GM18511 (cell line): Measurements from ENCODE around the gene LCAT.
"Not testable (repeated sequence)": the region's sequence is repeated elsewhere in the genome, so short reads cannot be mapped to it uniquely, and the experiment has no call there.

Experiments
- ATAC-seq: cut with Tn5 transposase; IDR thresholded peaks from one replicate; pipeline ENCODE4 v1.9.1; 2021; ENCODE audit warnings: mild to moderate bottlenecking, moderate library complexity; ENCODE audit not compliant: unreplicated experiment

The LCAT gene, protein sequence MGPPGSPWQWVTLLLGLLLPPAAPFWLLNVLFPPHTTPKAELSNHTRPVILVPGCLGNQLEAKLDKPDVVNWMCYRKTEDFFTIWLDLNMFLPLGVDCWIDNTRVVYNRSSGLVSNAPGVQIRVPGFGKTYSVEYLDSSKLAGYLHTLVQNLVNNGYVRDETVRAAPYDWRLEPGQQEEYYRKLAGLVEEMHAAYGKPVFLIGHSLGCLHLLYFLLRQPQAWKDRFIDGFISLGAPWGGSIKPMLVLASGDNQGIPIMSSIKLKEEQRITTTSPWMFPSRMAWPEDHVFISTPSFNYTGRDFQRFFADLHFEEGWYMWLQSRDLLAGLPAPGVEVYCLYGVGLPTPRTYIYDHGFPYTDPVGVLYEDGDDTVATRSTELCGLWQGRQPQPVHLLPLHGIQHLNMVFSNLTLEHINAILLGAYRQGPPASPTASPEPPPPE

DNA sequence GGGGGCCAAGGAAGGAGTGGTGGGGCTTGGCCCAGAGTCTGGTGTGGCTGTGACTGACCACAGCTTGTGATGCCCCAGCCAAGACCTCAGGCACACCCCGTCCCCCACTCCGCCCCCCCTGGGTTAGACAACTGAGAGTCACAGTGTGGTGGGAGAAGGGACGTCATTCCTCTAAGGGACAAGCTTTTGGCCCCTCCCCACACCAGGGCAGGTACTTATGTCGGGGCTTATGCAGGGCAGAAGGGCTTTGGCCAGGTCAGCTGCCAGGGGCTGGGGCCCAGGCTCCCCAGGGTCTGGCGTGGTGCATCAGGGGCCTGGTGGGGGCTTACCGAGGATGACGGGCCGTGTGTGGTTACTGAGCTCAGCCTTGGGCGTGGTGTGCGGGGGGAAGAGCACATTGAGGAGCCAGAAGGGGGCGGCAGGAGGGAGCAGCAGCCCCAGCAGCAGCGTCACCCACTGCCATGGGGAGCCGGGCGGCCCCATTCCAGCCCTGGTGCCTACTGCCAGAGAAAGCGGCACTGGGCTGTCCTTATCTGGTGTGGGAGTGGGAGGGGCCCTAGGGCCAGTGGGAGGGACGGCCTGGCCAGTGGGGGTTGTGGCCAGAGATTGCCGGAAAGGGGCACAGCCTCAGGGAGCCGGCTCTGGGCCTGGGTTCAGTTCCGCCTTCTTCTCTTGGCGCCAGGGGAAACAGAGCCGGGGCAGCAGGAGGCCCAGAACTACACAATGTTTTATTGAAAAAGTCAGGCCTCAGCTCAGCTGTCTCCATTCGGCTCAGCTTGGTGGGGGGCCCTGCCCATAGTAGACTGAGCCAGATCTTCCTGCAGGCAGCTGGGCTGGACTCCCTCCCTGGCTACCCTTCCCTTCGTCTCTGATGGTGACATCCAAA is at the start of gene LCAT:
Gene LCAT, minus strand, starts transcription at position 502 of the 886 bp plus-strand sequence. Its CDS starts 19 bp downstream, at position 483.
- ATAC-seq, result no peak

DNA sequence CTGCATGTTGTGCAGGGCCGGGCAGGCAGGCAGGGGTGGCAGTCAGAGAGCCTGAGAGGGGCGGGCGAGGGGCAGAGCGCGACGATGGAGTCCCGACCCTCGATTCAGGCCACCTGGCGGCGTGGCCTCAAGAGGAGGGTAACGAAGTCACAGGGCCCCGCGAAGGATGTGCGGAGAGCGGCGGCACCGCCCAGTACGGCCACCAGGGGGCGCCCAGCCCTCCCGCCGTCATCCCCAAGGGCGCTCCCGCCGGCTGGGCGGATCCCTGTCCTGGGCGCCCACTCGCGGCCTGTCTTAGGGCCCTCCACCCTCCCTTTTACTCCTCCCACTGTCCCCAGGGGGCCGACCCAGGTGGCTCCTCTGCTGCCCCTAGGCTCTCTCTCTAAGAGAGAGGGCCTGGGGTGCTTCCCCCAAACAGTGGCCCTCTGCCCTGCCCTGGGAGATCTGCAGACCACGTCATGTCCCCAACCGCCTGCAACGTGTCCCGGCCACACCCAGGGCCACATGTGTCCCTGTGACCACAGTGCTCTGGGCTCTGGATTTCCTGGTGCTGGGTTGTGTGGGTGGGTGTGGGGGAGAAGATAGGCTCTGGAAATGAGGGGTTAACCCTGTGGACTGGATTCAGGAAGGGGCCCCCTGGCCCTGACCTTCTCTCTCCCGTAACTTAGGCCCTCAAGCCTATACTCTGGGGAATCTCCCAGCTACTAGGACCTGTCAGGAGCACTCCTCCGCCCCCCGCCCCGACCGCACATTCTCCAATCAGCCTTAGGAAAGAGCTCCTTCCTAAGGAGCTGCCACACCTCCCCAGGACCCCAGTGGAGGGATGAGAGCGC is 49.5 kb upstream of the LCAT start:
- peak; percentile 83 for ATAC-seq

DNA sequence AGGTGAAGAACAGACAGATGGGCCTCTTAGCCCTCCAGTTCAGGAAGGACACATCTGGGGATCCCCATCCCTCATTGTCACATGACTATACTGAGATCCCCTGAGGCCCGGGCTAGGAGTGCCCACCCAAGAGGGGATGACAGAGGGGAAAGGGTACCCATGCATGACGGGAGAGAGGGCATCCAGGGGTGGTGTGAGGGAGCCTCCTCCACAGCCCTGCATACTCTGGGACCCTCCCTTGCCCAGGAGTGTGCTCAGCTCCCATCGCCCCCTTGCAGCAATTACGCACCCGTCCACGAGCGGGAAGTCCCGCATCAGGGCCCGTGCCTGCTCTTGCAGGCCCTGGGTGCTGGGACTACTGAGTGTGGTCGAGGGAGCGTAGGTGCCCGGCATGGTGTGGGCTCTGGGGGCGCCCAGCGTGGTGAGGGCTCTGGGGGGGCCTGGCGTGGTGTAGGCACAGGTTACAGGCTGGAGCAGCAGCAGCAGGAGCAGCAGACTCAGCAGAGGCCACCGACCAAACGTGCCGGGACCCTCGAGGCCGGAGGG is 48.8 kb upstream of the LCAT start:
- peak; percentile 20 for ATAC-seq

DNA sequence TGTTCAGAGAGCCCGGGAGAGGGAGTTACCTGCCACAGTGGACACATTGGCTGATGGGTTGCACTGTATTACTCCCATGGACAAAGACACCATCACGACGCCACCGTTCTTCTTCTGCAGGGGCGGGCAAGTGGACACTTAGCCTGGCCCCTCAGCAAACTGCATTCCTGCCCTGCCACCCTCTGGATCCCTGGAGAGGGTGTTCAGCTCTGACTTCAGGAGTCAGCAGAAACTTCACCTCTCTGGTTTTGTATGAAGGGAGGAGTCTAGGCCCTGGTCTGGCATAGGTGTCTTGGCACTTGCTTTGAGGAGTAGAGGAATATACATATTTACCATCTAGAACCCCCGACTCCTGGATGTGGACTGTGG is 46.1 kb upstream of the LCAT start:
- ATAC-seq, result no peak

DNA sequence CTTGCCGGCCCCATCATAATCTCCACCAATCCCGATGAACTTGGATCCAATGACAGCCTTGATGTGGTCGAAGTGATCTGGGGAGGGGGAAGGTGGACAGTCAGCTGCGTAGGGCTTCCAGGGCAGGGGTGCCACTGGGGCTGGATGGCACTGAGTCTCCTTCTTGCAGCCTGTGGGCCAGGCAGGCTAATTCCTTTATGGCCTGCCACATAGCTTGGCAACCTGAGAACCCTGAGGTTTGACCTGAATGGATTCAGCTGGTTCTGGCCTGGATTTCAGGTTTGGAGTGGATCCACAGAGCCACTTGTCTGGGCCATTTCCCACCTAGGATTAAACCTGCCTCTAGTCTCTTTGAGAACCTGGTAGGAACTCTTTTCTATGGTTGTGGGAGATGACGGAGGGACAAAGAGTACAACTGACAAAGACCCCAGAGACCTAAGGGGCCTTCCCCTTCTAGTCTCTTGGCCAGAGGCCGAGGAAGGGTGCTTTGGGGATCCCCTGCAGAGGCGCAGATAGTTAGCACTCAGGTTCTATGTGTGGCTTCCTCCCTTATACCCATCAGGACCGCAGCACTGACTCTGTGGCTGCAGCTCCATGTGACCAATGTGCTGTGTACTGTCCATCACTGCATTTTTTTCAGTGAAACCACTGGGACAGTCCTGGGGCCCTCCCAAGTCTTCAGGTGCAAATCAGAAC is 45.5 kb upstream of the LCAT start:
- no peak for ATAC-seq

DNA sequence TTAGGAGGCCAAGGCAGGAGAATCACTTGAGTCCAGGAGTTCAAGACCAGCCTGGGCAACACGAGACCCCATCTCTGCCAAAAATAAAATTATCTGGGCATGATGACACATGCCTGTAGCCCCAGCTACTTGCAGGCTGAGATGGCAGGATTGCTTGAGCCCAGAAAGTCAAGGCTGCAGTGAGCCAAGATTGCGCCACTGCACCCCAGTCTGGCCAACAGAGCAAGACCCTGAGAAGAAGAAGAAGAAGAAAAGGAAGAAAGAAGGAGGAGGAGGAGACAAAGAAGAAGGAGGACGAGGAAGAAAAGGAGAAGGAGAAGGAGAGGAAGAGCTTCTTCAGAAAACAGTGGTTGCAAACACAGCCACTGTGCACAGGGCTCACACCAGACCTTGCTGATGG is 44.8 kb upstream of the LCAT start:
- ATAC-seq, result no peak

DNA sequence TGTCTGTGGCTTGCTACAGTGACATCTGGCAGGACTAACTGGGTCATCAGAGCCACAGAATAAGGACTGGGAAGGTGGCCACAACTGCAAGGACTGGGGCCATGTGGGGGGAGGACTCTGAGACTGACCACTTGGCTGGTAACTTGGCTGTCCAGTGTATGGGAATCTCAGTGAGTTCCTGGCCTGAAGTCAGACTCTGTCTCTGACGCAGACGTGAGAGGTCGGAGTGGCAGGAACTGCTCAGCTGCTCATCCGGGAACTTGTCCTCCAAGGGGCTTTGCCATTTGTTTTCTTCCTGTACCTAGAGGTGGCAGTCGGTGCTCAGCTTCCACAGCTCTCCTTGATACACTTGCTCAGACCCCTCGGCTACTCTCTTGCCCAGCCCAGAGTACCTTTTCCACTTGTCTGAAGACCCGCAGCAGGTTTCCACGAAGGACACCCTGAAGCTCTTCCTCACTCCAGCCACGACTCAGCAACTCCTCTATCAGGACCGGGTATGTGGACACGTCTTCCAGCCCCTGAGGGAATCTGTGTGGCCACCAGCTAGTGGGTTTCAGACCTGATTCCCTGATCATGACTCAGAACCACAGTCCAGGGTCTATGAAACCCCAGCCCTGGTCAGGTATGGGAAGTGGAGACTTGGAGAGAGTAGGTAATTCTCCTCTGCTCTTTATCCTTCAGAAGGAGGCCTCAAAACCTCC is 43.7 kb upstream of the LCAT start:
- no peak for ATAC-seq

DNA sequence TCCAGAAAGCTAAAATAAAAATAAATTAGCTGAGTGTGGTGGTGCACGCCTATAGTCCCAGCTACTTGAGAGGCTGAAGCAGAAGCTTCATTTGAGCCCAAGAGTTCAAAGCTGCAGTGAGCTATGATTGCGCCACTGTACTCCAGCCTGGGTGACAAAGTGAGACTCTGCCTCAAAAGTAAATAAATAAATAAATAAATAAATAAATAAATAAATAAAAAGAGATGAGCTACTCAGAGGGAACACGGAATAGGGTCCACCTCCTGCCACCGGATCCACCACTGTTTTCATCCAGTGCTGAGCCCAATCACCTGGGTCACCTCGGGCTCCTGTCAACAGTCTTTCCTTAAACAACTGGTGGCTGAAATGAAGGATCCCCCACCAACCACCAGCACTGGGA is 43.0 kb upstream of the LCAT start:
- ATAC-seq, result no peak

DNA sequence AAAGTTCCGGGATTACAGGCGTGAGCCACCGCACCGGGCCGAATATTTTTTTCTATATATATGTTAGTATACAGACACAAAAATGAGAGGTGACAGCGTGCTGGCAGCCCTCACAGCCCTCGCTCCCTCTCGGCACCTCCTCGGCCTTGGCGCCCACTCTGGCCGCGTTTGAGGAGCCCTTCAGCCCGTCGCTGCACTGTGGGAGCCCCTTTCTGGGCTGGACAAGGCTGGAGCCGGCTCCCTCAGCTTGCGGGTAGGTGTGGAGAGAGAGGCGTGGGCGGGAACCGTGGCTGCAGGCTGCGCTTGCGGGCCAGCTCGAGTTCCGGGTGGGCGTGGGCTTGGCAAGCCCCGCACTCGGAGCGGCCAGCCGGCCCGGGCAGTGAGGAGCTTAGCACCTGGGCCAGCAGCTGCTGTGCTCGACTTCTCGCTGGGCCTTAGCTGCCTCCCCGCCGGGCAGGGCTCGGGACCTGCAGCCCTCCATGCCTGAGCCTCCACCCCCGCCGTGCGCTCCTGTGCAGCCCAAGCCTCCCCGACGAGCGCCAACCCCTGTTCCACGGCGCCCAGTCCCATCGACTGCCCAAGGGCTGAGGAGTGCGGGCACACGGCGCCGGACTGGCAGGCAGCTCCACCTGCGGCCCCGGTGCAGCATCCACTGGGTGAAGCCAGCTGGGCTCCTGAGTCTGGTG is 38.2 kb upstream of the LCAT start:
- no peak for ATAC-seq

DNA sequence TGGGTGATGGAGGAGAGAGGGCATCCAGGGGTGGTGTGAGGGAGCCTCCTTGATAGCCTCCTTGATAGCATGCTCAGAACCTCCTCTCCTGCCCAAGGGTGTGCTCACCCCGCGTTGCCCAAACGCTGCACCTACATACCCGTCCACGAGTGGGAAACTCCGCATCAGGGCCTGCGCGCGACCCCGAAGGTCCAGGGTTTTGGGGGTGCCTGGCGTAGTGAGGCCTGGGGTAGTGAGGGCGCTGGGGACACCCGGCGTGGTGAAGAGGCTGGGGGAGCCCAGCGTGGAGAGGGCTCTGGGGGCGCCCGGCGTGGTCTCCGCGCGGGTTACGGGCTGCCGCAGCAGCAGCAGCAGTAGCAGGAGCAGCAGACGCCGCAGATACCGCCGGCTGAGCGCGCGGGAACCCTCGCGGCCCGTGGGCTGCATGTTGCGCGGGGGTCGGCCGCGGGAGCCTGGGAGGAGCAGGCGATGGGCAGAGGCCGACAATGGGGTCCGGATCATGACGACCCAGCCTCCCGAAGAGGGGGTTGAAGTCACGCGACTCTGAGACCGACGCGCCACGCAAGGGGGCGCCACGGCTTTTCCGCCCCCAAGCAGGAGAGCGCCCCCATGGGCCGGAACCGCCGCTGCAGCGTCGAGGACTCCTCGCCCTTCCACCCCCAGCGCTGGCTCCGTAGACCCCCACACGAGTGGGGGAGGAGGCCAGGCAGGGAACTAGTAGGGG is 36.2 kb upstream of the LCAT start, which contains the start of gene DPEP3:
Gene DPEP3, minus strand, starts transcription at position 545 of the 724 bp plus-strand sequence. Its CDS starts 119 bp downstream, at position 426.
- ATAC-seq, result no peak

DNA sequence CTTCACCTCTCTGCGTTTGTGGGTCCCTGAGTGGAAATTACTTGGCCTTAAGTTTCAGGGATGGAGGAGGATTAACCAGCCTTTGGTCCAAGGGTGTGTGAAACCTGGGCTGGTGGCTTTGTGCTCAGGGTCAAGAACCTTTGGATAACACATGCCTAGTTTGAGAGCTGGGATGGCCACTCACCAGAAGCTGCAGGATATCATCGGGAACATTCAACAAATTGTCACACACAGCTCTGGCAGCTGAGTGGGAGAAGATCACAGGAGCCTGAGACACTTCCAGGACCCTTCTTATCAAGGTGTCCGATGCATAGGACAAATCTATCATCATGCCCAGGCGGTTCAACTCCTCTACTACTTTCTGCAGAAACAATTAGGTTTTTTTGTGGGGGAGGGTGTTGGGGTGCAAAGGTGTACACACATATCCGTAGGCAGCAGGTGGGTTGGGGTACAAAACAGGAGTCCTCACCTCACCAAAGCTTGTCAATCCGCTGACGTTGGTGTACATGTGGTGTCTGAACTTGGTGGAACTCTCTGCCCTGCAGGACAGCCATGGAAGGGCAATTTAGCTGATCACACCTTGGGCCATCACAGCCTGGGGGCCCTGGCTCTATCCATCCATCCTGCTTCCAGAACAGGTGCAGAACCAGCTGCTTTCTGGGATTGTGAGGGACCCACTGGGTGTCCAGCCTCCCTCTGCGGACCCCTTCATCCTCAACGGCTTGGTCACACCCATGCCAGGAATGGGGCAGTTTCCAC is 33.7 kb upstream of the LCAT start:
- ATAC-seq, result no peak

DNA sequence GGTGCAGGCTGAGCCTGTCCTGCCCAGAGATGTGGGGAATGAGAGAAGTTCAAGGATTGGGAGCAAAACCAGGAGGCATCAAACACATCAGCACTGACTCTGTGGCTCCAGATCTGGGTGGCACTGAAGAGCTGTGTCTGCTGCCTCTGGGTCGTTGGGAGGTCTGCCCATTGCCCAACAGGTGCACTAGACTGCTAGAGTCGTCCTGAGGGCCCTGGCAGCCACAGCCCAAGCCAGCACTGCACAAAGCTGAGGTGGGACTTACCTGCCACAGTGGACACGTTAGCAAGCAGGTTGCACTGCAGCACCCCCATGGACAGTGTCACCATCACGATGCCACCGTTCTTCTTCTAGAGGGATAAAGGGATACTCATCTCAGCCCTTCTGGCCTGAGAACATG is 33.1 kb upstream of the LCAT start:
- ATAC-seq, result no peak

DNA sequence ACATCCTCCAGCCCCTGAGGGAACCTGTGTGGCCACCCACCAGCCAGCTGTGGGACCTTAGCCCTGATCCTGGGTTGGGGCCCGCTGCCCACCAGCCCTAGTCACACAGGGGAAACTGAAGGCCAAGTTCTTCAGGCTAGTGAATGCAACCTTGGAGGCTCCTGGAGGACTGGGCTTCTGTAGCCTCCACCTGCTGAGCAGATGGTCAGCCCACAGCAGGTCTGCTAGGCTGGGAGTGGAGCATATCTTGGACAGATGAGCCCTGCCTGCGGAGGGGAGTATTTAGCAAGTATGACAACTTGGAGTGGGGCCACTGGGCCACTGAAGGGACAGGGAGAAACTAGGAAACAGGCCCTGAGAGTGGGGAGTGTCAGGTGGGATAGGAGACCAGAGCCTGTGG is 32.3 kb upstream of the LCAT start:
- ATAC-seq, result no peak

DNA sequence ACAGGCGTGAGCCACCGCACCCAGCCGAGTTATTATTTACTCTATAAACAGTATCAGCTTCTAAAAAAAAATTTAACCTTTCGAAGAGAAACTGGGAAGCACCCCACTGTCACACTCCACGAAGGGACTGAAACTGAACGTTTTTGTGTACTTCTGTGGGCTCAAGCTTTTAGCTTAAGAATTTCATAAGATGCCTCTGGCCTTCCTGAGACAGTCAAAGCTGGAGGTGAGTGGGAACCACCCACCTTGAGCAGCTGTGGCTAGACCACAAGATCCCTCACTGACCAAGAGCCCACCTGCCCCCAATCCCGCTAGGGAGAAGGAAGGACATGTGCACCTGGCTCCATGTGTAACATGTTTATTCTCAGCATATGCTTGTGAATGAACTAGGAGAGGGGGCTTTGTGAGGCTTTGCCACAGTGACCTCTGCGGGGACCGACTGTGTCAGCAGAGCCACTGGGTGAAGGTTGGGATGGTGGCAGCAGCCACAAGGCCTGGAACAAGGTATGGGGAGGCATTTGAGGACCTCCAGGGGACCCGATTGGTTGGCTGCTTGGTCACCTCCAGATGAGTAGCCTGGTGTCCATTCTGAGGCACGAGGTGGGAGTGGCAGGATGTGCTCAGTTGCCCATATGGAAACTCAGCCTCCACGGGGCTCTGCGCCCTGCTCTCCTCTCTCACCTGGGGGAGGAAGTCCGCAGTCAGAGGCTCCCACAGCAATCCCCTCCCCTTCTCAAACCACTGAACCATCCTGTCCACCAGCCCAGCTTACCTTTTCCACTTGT is 31.6 kb upstream of the LCAT start:
- no peak for ATAC-seq

DNA sequence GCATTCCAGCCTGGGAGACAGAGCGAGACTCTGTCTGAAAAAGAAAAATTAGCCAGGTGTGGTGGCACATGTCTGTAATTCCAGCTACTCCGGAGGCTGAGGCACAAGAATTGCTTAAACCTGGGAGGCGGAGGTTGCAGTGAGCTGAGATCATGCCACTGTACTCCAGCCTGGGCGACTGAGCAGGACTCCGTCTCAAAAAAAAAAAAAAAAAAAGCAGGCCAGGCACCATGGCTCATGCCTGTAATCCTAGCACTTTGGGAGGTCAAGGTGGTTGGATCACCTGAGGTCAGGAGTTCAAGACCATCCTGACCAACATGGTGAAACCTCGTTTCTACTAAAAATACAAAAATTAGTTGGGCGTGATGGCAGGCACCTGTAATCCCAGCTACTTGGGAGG is 28.4 kb upstream of the LCAT start:
- ATAC-seq, result not testable (repeated sequence)

DNA sequence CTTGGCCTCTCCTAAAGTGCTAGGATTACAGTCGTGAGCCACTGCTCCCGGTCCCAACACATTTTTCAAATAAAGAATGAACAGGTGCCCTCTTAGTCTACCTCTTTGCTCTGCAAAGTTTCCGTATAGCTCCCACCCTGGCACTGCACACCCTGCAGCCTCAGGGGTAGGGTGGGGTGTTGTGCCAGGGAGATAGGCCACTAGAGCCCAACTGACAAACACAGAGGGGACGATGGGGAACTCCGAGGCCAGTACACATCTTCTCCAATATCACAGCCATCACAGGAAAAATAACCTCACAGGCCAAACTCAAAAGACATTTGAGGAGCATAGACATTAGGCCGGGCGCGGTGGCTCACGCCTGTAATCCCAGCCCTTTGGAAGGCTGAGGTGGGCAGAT is 27.2 kb upstream of the LCAT start:
- no peak for ATAC-seq
